Spleen (tissue), 11 donors: ENCODE measurements around the gene EXD3. TPM values are rescaled to one million over a fixed set of nuclear protein-coding genes. Genes with fewer than 3 reads are reported as not detected.
"Not testable (repeated sequence)": the region's sequence is repeated elsewhere in the genome, so short reads cannot be mapped to it uniquely, and the experiment has no call there.

Experiments used
- DNase-seq: peaks from one replicate; pipeline ENCODE4 v3.0.0-alpha.2; 2020
- H3K27ac ChIP-seq, 8 donors: fragments of 200-600 bp; sonication (generic) in 7 of 8; 1 replicate in 4 of 8; 2 replicates in 4 of 8; pipeline versions ENCODE4 v1.5.0 to v1.8.0; 2016 to 2021; ENCODE audit warnings: inconsistent platforms in 4 of 8, mild to moderate bottlenecking in 4 of 8, moderate library complexity in 1 of 8
- H3K27me3 ChIP-seq, 7 donors: fragments of 200-600 bp; sonication (generic) in 6 of 7; replicated peaks in 1 of 7; 1 replicate in 4 of 7; 2 replicates in 3 of 7; pipeline versions ENCODE4 v1.5.0 to v1.8.0; 2016 to 2021; ENCODE audit warnings: inconsistent platforms in 3 of 7, mild to moderate bottlenecking in 1 of 7
- H3K36me3 ChIP-seq, 6 donors: fragments of 200-600 bp; sonication (generic) in 5 of 6; 1 replicate in 4 of 6; 2 replicates in 2 of 6; pipeline versions ENCODE4 v1.5.0 to v1.8.0; 2016 to 2021; ENCODE audit warnings: inconsistent platforms in 2 of 6
- H3K4me1 ChIP-seq, 6 donors: fragments of 200-600 bp; sonication (generic) in 5 of 6; 1 replicate in 3 of 6; 2 replicates in 3 of 6; pipeline versions ENCODE4 v1.5.0 to v1.8.0; 2016 to 2021; ENCODE audit warnings: inconsistent platforms in 3 of 6
- H3K4me3 ChIP-seq, 8 donors: fragments of 200-600 bp; sonication (generic) in 7 of 8; 1 replicate in 4 of 8; 2 replicates in 4 of 8; pipeline versions ENCODE4 v1.5.0 to v1.8.0; 2016 to 2021; ENCODE audit warnings: inconsistent platforms in 4 of 8, mild to moderate bottlenecking in 4 of 8, moderate library complexity in 2 of 8
- H3K9me3 ChIP-seq, 8 donors: fragments of 200-600 bp; sonication (generic) in 7 of 8; 1 replicate in 4 of 8; 2 replicates in 4 of 8; pipeline versions ENCODE4 v1.5.0 to v1.8.0; 2016 to 2021; ENCODE audit warnings: inconsistent platforms in 4 of 8
- CTCF ChIP-seq, 11 experiments: fragments of 200-600 bp in 7 of 11; fragments of 450-650 bp in 4 of 11; sonication (generic) in 4 of 11; IDR thresholded peaks in 8 of 11; conservative IDR thresholded peaks in 3 of 11; 1 replicate in 7 of 11; 2 replicates in 4 of 11; pipeline versions ENCODE4 v1.4.0 to v1.8.0; 2016 to 2021; ENCODE audit warnings: antibody characterized with exemption in 11 of 11, inconsistent platforms in 4 of 11, mild to moderate bottlenecking in 1 of 11
- POLR2A ChIP-seq, 3 donors: fragments of 450-650 bp; IDR thresholded peaks; one replicate each; pipeline ENCODE4 v1.5.1; 2017; ENCODE audit warnings: antibody characterized with exemption in 3 of 3, mild to moderate bottlenecking in 1 of 3
- POLR2AphosphoS5 ChIP-seq, 3 donors: sonication (generic); formaldehyde crosslinking; IDR thresholded peaks; one replicate each; pipeline ENCODE4 v1.5.1; 2017; ENCODE audit warnings: antibody characterized with exemption in 3 of 3
- WGBS, 5 donors: extraction: QIAGEN DNeasy Blood & Tissue Kit in 3 of 5; methylation state at CpG; one replicate each; pipeline versions ENCODE4 v1.1.5 to v1.1.7; 2013 to 2018; 5-methylcytosine and 5-hydroxymethylcytosine counted together
- intact Hi-C: fragments of 100-400 bp; cut with DNase I; formaldehyde crosslinking; loops from one replicate; pipeline ENCODE4 v1.15.0; 2023; ENCODE audit warnings: low total_unique reads
- polyA plus RNA-seq, 3 donors: library from polyadenylated mRNA; stranded (reverse); fragments of 200-250 nt; gene quantifications; one replicate each; pipeline ENCODE4 v1.2.1, GENCODE V29; 2013
- total RNA-seq, 7 donors: library from RNA; depleted of rRNA in 3 of 7; stranded (reverse); fragments of >200 nt in 3 of 7; fragmentation: NEBNext Ultra II Directional in 4 of 7; extraction: Animal tissue kit (Norgen Biotek cat#: 25700) in 4 of 7; gene quantifications; one replicate each; pipeline versions ENCODE4 v1.1.0 to v1.2.1, GENCODE V29; 2016 to 2021
- donor health status: healthy with polysubstance abuse.
- donor health status: DM: no; HTN: no; CAD: no; lungs with moderate emphysema.
- donor health status: DM: no; HTN: no; CAD: no.
- donor health status: Bipolar disorder and iron deficiency.
- donor health status: healthy.
- donor health status: DM: no; HTN: no; CAD: no.
- donor health status: DM: yes; HTN: yes; CAD: no.

The EXD3 gene
- total and polyA plus RNA-seq, 10 donors, result 14.5 to 62.3 (median 36.3) TPM

GRCh38 chr9:137387891-137388560 is 34.9 kb downstream of the EXD3 start:
- DNase-seq, result no peak
- intact Hi-C loops, result no loop called here
- H3K27me3 ChIP-seq, result no peaks in the 10 kb centered on the region
- H3K4me3 ChIP-seq, result peak overlapping the region in 1 of 8 donors; percentile 28
- H3K9me3 ChIP-seq, result no peaks in the 10 kb centered on the region
- 67 to 84% (median 76%) methylated on average over 21 to 26 of the region's 26 CpGs for WGBS, 5 donors
- peak overlapping the region; percentile 46 to 79 (median 76) for H3K27ac ChIP-seq
- H3K36me3 ChIP-seq, result peaks cover 0 to 51% (median 0%) of the 10 kb centered on the region in 6 donors
- H3K4me1 ChIP-seq, result peaks cover 5 to 63% (median 37%) of the 10 kb centered on the region in 6 donors
- TF ChIP-seq CTCF (IDR thresholded peaks at IDR 0.05 in 8 of 11, conservative IDR thresholded peaks at IDR 0.05 in 3 of 11), result no peak
- peak in 2 of 3 donors; percentile 25 to 52 for TF ChIP-seq POLR2AphosphoS5 (IDR thresholded peaks at IDR 0.05)
- no peak for TF ChIP-seq POLR2A (IDR thresholded peaks at IDR 0.05)

- Histone ChIP-seq H3K4me3 (peak overlapping the region in 1 of 8 donors; percentile 28), H3K4me1 (peaks cover 5 to 70% (median 40%) of the 10 kb centered on the region in 6 donors), H3K27ac (peak overlapping the region; percentile 46 to 79 (median 76)), H3K36me3 (peaks cover 0 to 45% (median 0%) of the 10 kb centered on the region in 6 donors), H3K27me3 (no peaks in the 10 kb centered on the region), H3K9me3 (no peaks in the 10 kb centered on the region)
- TF ChIP-seq POLR2AphosphoS5 (IDR thresholded peaks at IDR 0.05) (peak; percentile 16 to 62 (median 52)), POLR2A (IDR thresholded peaks at IDR 0.05) (no peak), CTCF (IDR thresholded peaks at IDR 0.05 in 8 of 11, conservative IDR thresholded peaks at IDR 0.05 in 3 of 11) (no peak)
- no peak for DNase-seq
- intact Hi-C loops, result no loop called here
- WGBS, 5 donors, result 40 to 53% (median 45%) methylated on average over 13 to 34 of the region's 34 CpGs
Observed at GRCh38 chr9:137387114-137387890, 35.7 kb downstream of the EXD3 start.

GRCh38 chr9:137386507-137387113 is 36.4 kb downstream of the EXD3 start:
- H3K27me3 ChIP-seq, H3K9me3 ChIP-seq, DNase-seq, intact Hi-C loops, H3K4me3 ChIP-seq: not testable (repeated sequence)
- WGBS, 5 donors, result 66 to 79% (median 74%) methylated on average over 12 of the region's 12 CpGs
- Histone ChIP-seq H3K36me3 (peaks cover 0 to 38% (median 0%) of the 10 kb centered on the region in 6 donors), H3K4me1 (peaks cover 5 to 66% (median 38%) of the 10 kb centered on the region in 6 donors), H3K27ac (peak overlapping the region in 5 of 8 donors; percentile 75 to 79 (median 78))

- no peaks in the 10 kb centered on the region for H3K27me3 ChIP-seq
- no peaks in the 10 kb centered on the region for H3K9me3 ChIP-seq
- WGBS, 5 donors, result 89 to 96% (median 94%) methylated on average over 22 to 26 of the region's 26 CpGs
- intact Hi-C loops, result no loop called here
- peaks cover 5 to 53% (median 27%) of the 10 kb centered on the region in 6 donors for H3K4me1 ChIP-seq
- no peak for TF ChIP-seq POLR2A (IDR thresholded peaks at IDR 0.05)
- no peak for TF ChIP-seq CTCF (IDR thresholded peaks at IDR 0.05 in 8 of 11, conservative IDR thresholded peaks at IDR 0.05 in 3 of 11)
- no peak for TF ChIP-seq POLR2AphosphoS5 (IDR thresholded peaks at IDR 0.05)
- peaks cover 0 to 28% (median 0%) of the 10 kb centered on the region in 6 donors for H3K36me3 ChIP-seq
- no peak overlapping the region for H3K4me3 ChIP-seq
- no peak overlapping the region for H3K27ac ChIP-seq
- DNase-seq, result peak; percentile 40
Observed at GRCh38 chr9:137385061-137385655, 37.8 kb downstream of the EXD3 start.
